Activated T-cell treated with anti-CD3 and anti-CD28 coated beads for 48 hours (primary cell): ENCODE measurements around the gene SECISBP2L.

Experiments used
- DNase-seq: peaks from one replicate; pipeline ENCODE4 v3.0.0-alpha.2; 2020; ENCODE audit warnings: low read depth

SECISBP2L gene

GRCh38 chr15:49060710-49061495, 14.7 kb upstream of the SECISBP2L start:
- no peak for DNase-seq

GRCh38 chr15:49059491-49059890, 13.2 kb upstream of the SECISBP2L start:
- no peak for DNase-seq

- no peak for DNase-seq
Observed at GRCh38 chr15:49058559-49058958, 12.3 kb upstream of the SECISBP2L start.

GRCh38 chr15:49055630-49056029, 9.4 kb upstream of the SECISBP2L start:
- no peak for DNase-seq

GRCh38 chr15:49052662-49053061, 6.4 kb upstream of the SECISBP2L start:
- DNase-seq, result no peak

- DNase-seq, result no peak
Observed at GRCh38 chr15:49047456-49047855, 1.2 kb upstream of the SECISBP2L start.

GRCh38 chr15:49045751-49046219, 461 bp downstream of the SECISBP2L start:
- no peak for DNase-seq

- no peak for DNase-seq
Observed at GRCh38 chr15:49044766-49045606, 1.3 kb downstream of the SECISBP2L start.

- no peak for DNase-seq
Observed at GRCh38 chr15:49044002-49044401, 2.2 kb downstream of the SECISBP2L start.

GRCh38 chr15:49042165-49042564, 4.1 kb downstream of the SECISBP2L start:
- DNase-seq, result no peak

GRCh38 chr15:49041426-49041825, 4.8 kb downstream of the SECISBP2L start:
- DNase-seq, result no peak

- no peak for DNase-seq
Observed at GRCh38 chr15:49040151-49040550, 6.1 kb downstream of the SECISBP2L start.

GRCh38 chr15:49038382-49038781, 7.9 kb downstream of the SECISBP2L start:
- no peak for DNase-seq

GRCh38 chr15:49037546-49037940, 8.7 kb downstream of the SECISBP2L start:
- no peak for DNase-seq

- DNase-seq, result no peak
Observed at GRCh38 chr15:49036650-49037545, 9.3 kb downstream of the SECISBP2L start.

- no peak for DNase-seq
Observed at GRCh38 chr15:49035825-49036224, 10.4 kb downstream of the SECISBP2L start.

- no peak for DNase-seq
Observed at GRCh38 chr15:49032601-49033145, 13.6 kb downstream of the SECISBP2L start.

- DNase-seq, result no peak
Observed at GRCh38 chr15:49031804-49032203, 14.4 kb downstream of the SECISBP2L start.

- no peak for DNase-seq
Observed at GRCh38 chr15:49026700-49027099, 19.5 kb downstream of the SECISBP2L start.

- no peak for DNase-seq
Observed at GRCh38 chr15:49024840-49025239, 21.4 kb downstream of the SECISBP2L start.

- DNase-seq, result no peak
Observed at GRCh38 chr15:49023354-49023753, 22.9 kb downstream of the SECISBP2L start.

- DNase-seq, result no peak
Observed at GRCh38 chr15:49015896-49016295, 30.4 kb downstream of the SECISBP2L start.
